RWPE1 (cell line): ENCODE data around the gene ESM1.
"Not testable (repeated sequence)": the region's sequence is repeated elsewhere in the genome, so short reads cannot be mapped to it uniquely, and the experiment has no call there.

Source experiments
- CTCF ChIA-PET: fragments of 350-600 bp; sonication (Branson Sonifier 250); formaldehyde crosslinking; extraction: SDS; loops from one replicate; lab custom pipeline; 2021; lab: Yijun Ruan, JAX
- POLR2A ChIA-PET: fragments of 400-600 bp; formaldehyde crosslinking; extraction: SDS; loops from one replicate; lab custom pipeline; 2020; ENCODE audit warnings: antibody characterized with exemption; ENCODE audit not compliant: low non-redundant PET; lab: Yijun Ruan, JAX
- DNase-seq: peaks from one replicate; pipeline ENCODE4 v3.0.0; 2012; ENCODE audit warnings: low spot score
- H3K27ac ChIP-seq: fragments of 450-650 bp; 2 replicates; pipeline ENCODE4 v1.5.1; 2017
- CTCF ChIP-seq: fragments of 450-650 bp; conservative IDR thresholded peaks from 2 replicates; pipeline ENCODE4 v1.5.1; 2017; ENCODE audit warnings: low read depth, mild to moderate bottlenecking

ESM1 gene

GRCh38 chr5:55022450-55022849 lies 37.1 kb upstream of the ESM1 start:
- no peak overlapping the region for H3K27ac ChIP-seq
- TF ChIP-seq CTCF = no peak
- ChIA-PET POLR2A (no interaction called here), CTCF (interaction anchor here (1.1 kb wide), 1 partner anchor 78 kb away, joined by 8 read pairs; no protein-coding TSS in a partner anchor)
- DNase-seq = no peak

GRCh38 chr5:55021821-55022220 lies 36.4 kb upstream of the ESM1 start:
- CTCF ChIA-PET = interaction anchor here (1.1 kb wide), 1 partner anchor 78 kb away, joined by 8 read pairs; no protein-coding TSS in a partner anchor
- POLR2A ChIA-PET = no interaction called here
- no peak for TF ChIP-seq CTCF
- H3K27ac ChIP-seq = no peak overlapping the region
- no peak for DNase-seq

GRCh38 chr5:55021410-55021809 lies 36.0 kb upstream of the ESM1 start:
- POLR2A ChIA-PET = no interaction called here
- H3K27ac ChIP-seq = no peak overlapping the region
- CTCF ChIA-PET = interaction anchor here (0.6 to 1.1 kb wide), 3 partner anchors 77 to 360 kb away, joined by 3 to 8 read pairs (median 3); no protein-coding TSS in a partner anchor

GRCh38 chr5:55010149-55010548 lies 24.8 kb upstream of the ESM1 start:
- H3K27ac ChIP-seq, POLR2A ChIA-PET, DNase-seq: not testable (repeated sequence)
- CTCF ChIA-PET = interaction anchor here (0.7 kb wide), 1 partner anchor 150 kb away, joined by 4 read pairs; the partner anchor contains the start of gene GPX8

More at GRCh38 chr5:55021410-55021809, 36.0 kb upstream of the ESM1 start:
- no peak for TF ChIP-seq CTCF
- DNase-seq = no peak

GRCh38 chr5:55004729-55005128 lies 19.3 kb upstream of the ESM1 start:
- ChIA-PET CTCF (no interaction called here), POLR2A (no interaction called here)

GRCh38 chr5:55003432-55004065 lies 18.2 kb upstream of the ESM1 start:
- DNase-seq = no peak
- TF ChIP-seq CTCF = no peak
- CTCF ChIA-PET = no interaction called here
- POLR2A ChIA-PET = no interaction called here
- H3K27ac ChIP-seq = no peak overlapping the region

More at GRCh38 chr5:55004729-55005128, 19.3 kb upstream of the ESM1 start:
- TF ChIP-seq CTCF = no peak
- no peak overlapping the region for H3K27ac ChIP-seq
- peak; percentile 45 for DNase-seq

- POLR2A ChIA-PET, H3K27ac ChIP-seq, DNase-seq, CTCF ChIA-PET: not testable (repeated sequence)
Measured at GRCh38 chr5:55002166-55002565, 16.8 kb upstream of the ESM1 start.
